Epithelial cell of proximal tubule (primary cell): ENCODE measurements around the gene ECE1. TPM values are rescaled to one million over a fixed set of nuclear protein-coding genes. Genes with fewer than 3 reads are reported as not detected.

ENCODE experiments used
- DNase-seq: peaks from one replicate; pipeline ENCODE4 v3.0.0-alpha.2; 2011; ENCODE audit warnings: low read depth
- H3K4me3 ChIP-seq: 2 replicates; pipeline ENCODE4 v1.5.1; 2011; ENCODE audit warnings: low read depth, mild to moderate bottlenecking, low read length
- CTCF ChIP-seq: conservative IDR thresholded peaks from 2 replicates; pipeline ENCODE4 v1.5.1; 2012; ENCODE audit warnings: low read depth, mild to moderate bottlenecking, low read length
- total RNA-seq: library from RNA; depleted of rRNA; stranded (reverse); fragments of >200 nt; gene quantifications from 2 replicates; pipeline ENCODE4 v1.2.3, GENCODE V29; 2015

ECE1 gene
- total RNA-seq, 1 donor from 2014 or later, result 115 TPM

DNA sequence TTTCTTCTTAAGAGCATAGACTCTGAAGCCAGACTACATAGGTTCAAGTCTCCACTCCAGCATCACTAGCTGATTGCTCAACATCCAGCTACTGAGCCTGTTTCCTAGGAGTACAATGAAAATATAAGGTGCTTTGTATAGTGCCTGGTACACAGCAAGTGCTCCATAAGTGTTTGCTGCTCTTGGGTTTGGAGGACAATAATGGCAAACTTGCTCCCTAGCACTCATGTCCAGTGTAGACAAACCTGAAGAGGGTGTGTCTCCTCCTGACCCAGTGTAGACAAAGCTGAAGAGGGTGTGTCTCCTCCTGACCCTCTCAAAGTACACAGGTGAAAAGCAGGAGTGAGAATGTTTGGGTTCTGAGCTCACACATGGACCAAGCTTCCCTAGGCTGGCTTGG lies 10.5 kb upstream of the ECE1 start:
- DNase-seq, result no peak
- no peak overlapping the region for H3K4me3 ChIP-seq
- no peak for TF ChIP-seq CTCF

DNA sequence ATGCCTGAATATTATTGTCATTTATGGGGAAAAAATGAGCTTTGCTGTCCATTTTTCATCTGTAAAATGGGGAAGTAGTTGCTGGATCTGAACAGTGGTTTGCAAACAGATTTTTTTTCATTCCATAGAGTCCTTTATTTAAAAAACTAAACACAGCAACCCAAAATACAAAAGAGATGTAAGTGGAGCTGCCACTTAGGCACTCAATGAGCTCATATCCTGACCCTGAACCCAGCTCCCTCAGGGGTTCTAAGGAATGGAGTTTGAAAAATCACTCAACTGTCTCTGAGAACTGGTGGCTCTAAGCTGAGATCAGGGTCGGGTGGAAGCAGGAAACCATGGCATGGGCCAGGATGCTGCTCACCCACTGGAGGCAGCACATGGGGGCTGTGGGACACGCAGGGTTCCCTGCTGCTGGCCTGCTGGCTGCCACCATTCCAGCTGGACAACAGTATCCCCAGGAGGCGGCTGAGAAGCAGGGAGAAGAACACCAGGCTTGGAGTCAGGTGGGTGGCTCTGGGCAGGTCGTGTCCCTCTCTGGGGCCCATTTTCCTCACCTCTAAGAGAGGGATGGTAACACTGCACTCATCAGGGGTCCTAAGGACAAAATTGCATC lies 9.6 kb upstream of the ECE1 start:
- no peak for TF ChIP-seq CTCF
- no peak overlapping the region for H3K4me3 ChIP-seq
- DNase-seq, result no peak

GRCh38 chr1:21298981-21299391 lies 8.7 kb upstream of the ECE1 start:
- DNase-seq, result no peak
- no peak overlapping the region for H3K4me3 ChIP-seq
- no peak for TF ChIP-seq CTCF

- no peak for TF ChIP-seq CTCF
- no peak overlapping the region for H3K4me3 ChIP-seq
- peak; percentile 48 for DNase-seq
Measured at GRCh38 chr1:21297975-21298374, 7.7 kb upstream of the ECE1 start.

DNA sequence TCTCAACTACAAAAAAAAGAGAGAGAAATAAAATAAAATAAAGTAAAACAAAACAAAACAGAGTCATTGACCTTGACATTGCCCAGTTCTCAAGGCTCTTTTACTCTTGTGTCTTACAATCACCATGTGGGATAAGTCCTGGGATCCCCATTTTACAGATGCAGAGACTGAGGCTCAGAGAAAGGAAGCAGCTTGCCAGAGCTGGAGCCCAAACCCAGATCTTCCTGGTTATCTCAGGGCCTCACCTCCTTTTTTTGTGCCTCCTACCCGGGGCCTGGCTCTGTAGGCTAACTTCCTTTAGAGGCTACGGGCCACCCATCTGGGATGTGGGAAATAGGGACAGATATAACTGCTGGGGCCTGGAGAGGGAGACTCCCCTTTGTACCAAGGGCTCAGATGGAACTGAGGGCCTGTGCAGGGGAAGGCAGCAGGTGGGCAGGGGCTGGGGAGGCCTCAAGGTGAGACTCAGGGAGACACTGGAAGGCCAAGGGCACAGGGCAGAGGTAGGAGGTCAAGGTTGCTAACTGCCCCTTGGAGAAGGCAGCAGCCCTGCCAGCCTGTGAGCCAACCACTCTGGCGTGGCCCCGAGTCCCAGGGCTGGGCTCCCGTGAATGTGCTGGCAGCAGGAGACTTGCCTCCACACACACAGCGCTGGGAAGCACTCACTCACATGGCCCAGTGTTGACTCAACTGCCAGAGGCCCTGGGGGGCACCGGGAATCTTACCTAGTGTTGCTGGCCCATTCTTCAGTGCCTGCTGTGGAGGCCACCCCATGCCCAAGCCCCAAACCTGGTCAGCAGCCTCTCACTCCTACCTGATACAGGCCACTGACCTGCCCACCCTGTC lies 6.5 kb upstream of the ECE1 start:
- no peak overlapping the region for H3K4me3 ChIP-seq
- TF ChIP-seq CTCF, result no peak
- no peak for DNase-seq

GRCh38 chr1:21295545-21295944 lies 5.3 kb upstream of the ECE1 start:
- TF ChIP-seq CTCF, result no peak
- H3K4me3 ChIP-seq, result no peak overlapping the region
- no peak for DNase-seq
